Naive thymus-derived CD4-positive, alpha-beta T cell (primary cell): ENCODE results near the gene CFD. TPM values are rescaled to one million over a fixed set of nuclear protein-coding genes. Genes with fewer than 3 reads are reported as not detected.
A peak's percentile ranks its signal among the peaks of the same experiment; 100 is the strongest.

Source experiments
- ATAC-seq: fragments of 150-1000 bp; cut with Tn5 transposase; 2 replicates; pipeline ENCODE4 v1.10.0; 2021; ENCODE audit warnings: mild to moderate bottlenecking, moderate library complexity
- CTCF ChIA-PET: fragments of 350-600 bp; sonication (Branson Sonifier 250); formaldehyde crosslinking; loops from one replicate; lab custom pipeline; 2021; ENCODE audit warnings: antibody characterized with exemption; lab: Charles Lee
- POLR2A ChIA-PET: fragments of 350-600 bp; sonication (Branson Sonifier 250); formaldehyde crosslinking; loops from one replicate; lab custom pipeline; 2021; ENCODE audit warnings: antibody characterized with exemption, inconsistent platforms; lab: Charles Lee
- DNase-seq, 9 donors: peaks; one replicate each; pipeline versions ENCODE4 v3.0.0 to v3.0.0-alpha.2; 2020 to 2022; ENCODE audit warnings: mixed read lengths in 1 of 9
- H3K27ac ChIP-seq: one replicate; pipeline ENCODE4 v1.7.0; 2013; ENCODE audit warnings: mild to moderate bottlenecking, low read depth, low read length, moderate library complexity
- H3K27me3 ChIP-seq, 2 donors: one replicate each; pipeline ENCODE4 v1.7.0; 2013; ENCODE audit warnings: low read length in 2 of 2, mild to moderate bottlenecking in 2 of 2, moderate library complexity in 2 of 2; ENCODE audit not compliant: control insufficient read depth in 2 of 2, insufficient read depth in 2 of 2
- H3K36me3 ChIP-seq, 3 experiments: 1 replicate in 2 of 3; 2 replicates in 1 of 3; pipeline ENCODE4 v1.7.0; 2013; ENCODE audit warnings: low read length in 3 of 3, mild to moderate bottlenecking in 3 of 3, moderate library complexity in 1 of 3; ENCODE audit not compliant: insufficient read depth in 3 of 3, control insufficient read depth in 2 of 3
- H3K4me1 ChIP-seq, 2 donors: one replicate each; pipeline ENCODE4 v1.7.0; 2013; ENCODE audit warnings: low read length in 2 of 2, mild to moderate bottlenecking in 2 of 2, moderate library complexity in 1 of 2; ENCODE audit not compliant: control insufficient read depth in 2 of 2, insufficient read depth in 2 of 2
- H3K4me3 ChIP-seq: 2 replicates; pipeline ENCODE4 v1.7.0; 2013; ENCODE audit warnings: mild to moderate bottlenecking, low read length
- H3K9me3 ChIP-seq, 3 experiments: 1 replicate in 2 of 3; 2 replicates in 1 of 3; pipeline ENCODE4 v1.7.0; 2013; ENCODE audit warnings: low read length in 3 of 3; ENCODE audit not compliant: control insufficient read depth in 2 of 3
- H3K27ac Mint-ChIP-seq, 9 donors: one replicate each; pipeline ENCODE4 v1.8.0; 2020 to 2022; ENCODE audit warnings: mixed read lengths in 9 of 9, mild to moderate bottlenecking in 8 of 9, moderate library complexity in 5 of 9, inconsistent platforms in 2 of 9
- H3K27me3 Mint-ChIP-seq, 5 donors: one replicate each; pipeline ENCODE4 v1.8.0; 2021 to 2022; ENCODE audit warnings: mixed read lengths in 5 of 5, mild to moderate bottlenecking in 1 of 5
- H3K36me3 Mint-ChIP-seq, 5 donors: one replicate each; pipeline ENCODE4 v1.8.0; 2020 to 2022; ENCODE audit warnings: mixed read lengths in 5 of 5, mild to moderate bottlenecking in 3 of 5, inconsistent platforms in 1 of 5
- H3K4me1 Mint-ChIP-seq, 7 donors: one replicate each; pipeline ENCODE4 v1.8.0; 2020 to 2022; ENCODE audit warnings: mixed read lengths in 7 of 7, mild to moderate bottlenecking in 3 of 7, inconsistent platforms in 1 of 7
- H3K4me3 Mint-ChIP-seq, 10 donors: one replicate each; pipeline ENCODE4 v1.8.0; 2020 to 2022; ENCODE audit warnings: mild to moderate bottlenecking in 10 of 10, mixed read lengths in 10 of 10, moderate library complexity in 6 of 10, inconsistent platforms in 2 of 10
- H3K9me3 Mint-ChIP-seq, 11 donors: one replicate each; pipeline ENCODE4 v1.8.0; 2020 to 2022; ENCODE audit warnings: mixed read lengths in 11 of 11, mild to moderate bottlenecking in 4 of 11, inconsistent platforms in 1 of 11, moderate library complexity in 1 of 11
- intact Hi-C, 2 donors: fragments of 100-400 bp; cut with micrococcal nuclease; formaldehyde crosslinking; loops; one replicate each; pipeline ENCODE4 v1.15.1; 2023
- polyA plus RNA-seq, 2 donors: library from polyadenylated mRNA; unstranded; fragments of 300-500 nt; fragmentation: Illumina TruSeq; gene quantifications; one replicate each; pipeline ENCODE4 v1.2.3, GENCODE V29; 2021
- total RNA-seq, 6 experiments: library from RNA in 5 of 6; stranded (reverse) in 5 of 6; gene quantifications; 1 replicate in 5 of 6; 2 replicates in 1 of 6; pipeline ENCODE4 v1.2.3 and lab custom pipeline; 2021 to 2026

CFD gene
- total and polyA plus RNA-seq, 7 experiments from 2014 or later = 1.3 to 58.0 (median 4.9) TPM

GRCh38 chr19:879711-880438 is 20.4 kb downstream of the CFD start:
- Mint-ChIP-seq H3K4me1 (peaks cover 0 to 5% (median 3%) of the 10 kb centered on the region in 7 donors), H3K9me3 (peaks cover 0 to 1% (median 0%) of the 10 kb centered on the region in 11 donors), H3K27ac (peak overlapping the region in 1 of 9 donors; percentile 30), H3K27me3 (no peaks in the 10 kb centered on the region), H3K4me3 (no peak overlapping the region), H3K36me3 (peaks cover 0 to 13% (median 4%) of the 10 kb centered on the region in 5 donors)
- ATAC-seq (no peak), DNase-seq (no peak)
- no peak overlapping the region for H3K4me3 ChIP-seq
- no peak overlapping the region for H3K27ac ChIP-seq
- ChIA-PET POLR2A (interaction anchor here (1.4 to 2.3 kb wide), 2 partner anchors 13 to 29 kb away, joined by 4 to 9 read pairs; partner anchors contain the start of genes MED16 and RNU6-9), CTCF (interaction anchor here (0.6 to 1.9 kb wide), 3 partner anchors 16 to 743 kb away, joined by 3 to 7 read pairs (median 4); no protein-coding TSS in a partner anchor)
- no peaks in the 10 kb centered on the region for H3K27me3 ChIP-seq
- H3K4me1 ChIP-seq = no peaks in the 10 kb centered on the region
- intact Hi-C loops = no loop called here
- H3K9me3 ChIP-seq = no peaks in the 10 kb centered on the region
- peaks cover 0 to 69% (median 0%) of the 10 kb centered on the region in 3 experiments for H3K36me3 ChIP-seq

GRCh38 chr19:881385-882071 is 22.1 kb downstream of the CFD start:
- Histone ChIP-seq H3K4me3 (no peak overlapping the region), H3K4me1 (no peaks in the 10 kb centered on the region), H3K27me3 (no peaks in the 10 kb centered on the region), H3K27ac (no peak overlapping the region), H3K9me3 (no peaks in the 10 kb centered on the region), H3K36me3 (peaks cover 0 to 73% (median 5%) of the 10 kb centered on the region in 3 experiments)
- H3K9me3 Mint-ChIP-seq = peaks cover 0 to 1% (median 0%) of the 10 kb centered on the region in 11 donors
- ATAC-seq = no peak
- ChIA-PET POLR2A (no interaction called here), CTCF (interaction anchor here (1.9 kb wide), 1 partner anchor 18 kb away, joined by 7 read pairs; no protein-coding TSS in a partner anchor)
- peak overlapping the region in 1 of 10 donors; percentile 59 for H3K4me3 Mint-ChIP-seq
- H3K36me3 Mint-ChIP-seq = peaks cover 0 to 13% (median 4%) of the 10 kb centered on the region in 5 donors
- DNase-seq = no peak
- peaks cover 0 to 5% (median 3%) of the 10 kb centered on the region in 7 donors for H3K4me1 Mint-ChIP-seq
- H3K27ac Mint-ChIP-seq = no peak overlapping the region
- H3K27me3 Mint-ChIP-seq = no peaks in the 10 kb centered on the region
- intact Hi-C loops = no loop called here

- H3K36me3 ChIP-seq = peaks cover 0 to 86% (median 5%) of the 10 kb centered on the region in 3 experiments
- H3K9me3 Mint-ChIP-seq = peaks cover 0 to 1% (median 0%) of the 10 kb centered on the region in 11 donors
- CTCF ChIA-PET = interaction anchor here (0.7 to 1.2 kb wide), 2 partner anchors 10 to 99 kb away, joined by 3 read pairs; partner anchors contain the start of genes MED16 and RNU6-9
- peaks cover 0 to 8% (median 3%) of the 10 kb centered on the region in 7 donors for H3K4me1 Mint-ChIP-seq
- POLR2A ChIA-PET = interaction anchor here (0.7 to 0.8 kb wide), 2 partner anchors 10 to 19 kb away, joined by 3 to 11 read pairs; partner anchors contain the start of genes MED16 and RNU6-9
- no peaks in the 10 kb centered on the region for H3K4me1 ChIP-seq
- no peak overlapping the region for H3K27ac Mint-ChIP-seq
- peaks cover 0 to 13% (median 4%) of the 10 kb centered on the region in 5 donors for H3K36me3 Mint-ChIP-seq
- no peak overlapping the region for H3K4me3 ChIP-seq
- intact Hi-C loops = no loop called here
- no peak overlapping the region for H3K4me3 Mint-ChIP-seq
- H3K27ac ChIP-seq = no peak overlapping the region
- H3K27me3 Mint-ChIP-seq = no peaks in the 10 kb centered on the region
- H3K9me3 ChIP-seq = no peaks in the 10 kb centered on the region
- DNase-seq (no peak), ATAC-seq (no peak)
- no peaks in the 10 kb centered on the region for H3K27me3 ChIP-seq
These were observed 23.5 kb downstream of the CFD start for GRCh38 chr19:882871-883497.

GRCh38 chr19:883661-884211 is 24.3 kb downstream of the CFD start:
- ATAC-seq (no peak), DNase-seq (no peak)
- Mint-ChIP-seq H3K4me1 (peaks cover 0 to 10% (median 4%) of the 10 kb centered on the region in 7 donors), H3K36me3 (peaks cover 0 to 13% (median 4%) of the 10 kb centered on the region in 5 donors), H3K27ac (peak overlapping the region in 1 of 9 donors; percentile 34), H3K9me3 (peaks cover 0 to 1% (median 0%) of the 10 kb centered on the region in 11 donors), H3K4me3 (peak overlapping the region in 1 of 10 donors; percentile 53), H3K27me3 (no peaks in the 10 kb centered on the region)
- Histone ChIP-seq H3K27ac (no peak overlapping the region), H3K9me3 (no peaks in the 10 kb centered on the region), H3K36me3 (peaks cover 0 to 89% (median 5%) of the 10 kb centered on the region in 3 experiments), H3K4me3 (no peak overlapping the region), H3K27me3 (no peaks in the 10 kb centered on the region), H3K4me1 (no peaks in the 10 kb centered on the region)
- ChIA-PET POLR2A (no interaction called here), CTCF (interaction anchor here (1.2 kb wide), 1 partner anchor 9 kb away, joined by 3 read pairs; the partner anchor contains the start of genes MED16 and RNU6-9)
- intact Hi-C loops = no loop called here

GRCh38 chr19:884420-885211 is 25.2 kb downstream of the CFD start:
- ATAC-seq = no peak
- H3K9me3 ChIP-seq = no peaks in the 10 kb centered on the region
- no peaks in the 10 kb centered on the region for H3K4me1 ChIP-seq
- Mint-ChIP-seq H3K9me3 (peaks cover 0 to 1% (median 0%) of the 10 kb centered on the region in 11 donors), H3K36me3 (peaks cover 0 to 12% (median 4%) of the 10 kb centered on the region in 5 donors), H3K27ac (no peak overlapping the region), H3K4me1 (peaks cover 0 to 8% (median 7%) of the 10 kb centered on the region in 7 donors), H3K27me3 (no peaks in the 10 kb centered on the region), H3K4me3 (no peak overlapping the region)
- ChIA-PET CTCF (no interaction called here), POLR2A (no interaction called here)
- no peaks in the 10 kb centered on the region for H3K27me3 ChIP-seq
- H3K36me3 ChIP-seq = peaks cover 0 to 93% (median 5%) of the 10 kb centered on the region in 3 experiments
- H3K27ac ChIP-seq = no peak overlapping the region
- no peak for DNase-seq
- intact Hi-C loops = no loop called here
- no peak overlapping the region for H3K4me3 ChIP-seq
